H1 (cell line): Measurements from ENCODE around the gene PEAK1. TPM values are rescaled to one million over a fixed set of nuclear protein-coding genes. Genes with fewer than 3 reads are reported as not detected.

Experiments
- POLR2A ChIP-seq, 2 experiments: IDR thresholded peaks; 1 replicate in 1 of 2; 2 replicates in 1 of 2; pipeline ENCODE4 v1.6.1; 2011; ENCODE audit warnings: low read depth in 2 of 2, low read length in 2 of 2, mild to moderate bottlenecking in 2 of 2; ENCODE audit errors: control extremely low read depth in 1 of 2
- SAP30 ChIP-seq: fragments of 300-600 bp; sonication (generic); IDR thresholded peaks from 2 replicates; pipeline ENCODE4 v1.7.1; 2012; ENCODE audit warnings: low read length, moderate library complexity, mild to moderate bottlenecking, inconsistent platforms; ENCODE audit not compliant: insufficient read depth, insufficient replicate concordance
- polyA plus RNA-seq, 7 experiments: library from polyadenylated mRNA; depleted of rRNA in 3 of 7; stranded (reverse) in 5 of 7; unstranded in 2 of 7; fragments of >200 nt in 5 of 7; fragments of 200-250 nt in 2 of 7; gene quantifications; 1 replicate in 5 of 7; 2 replicates in 1 of 7; 4 replicates in 1 of 7; pipeline versions ENCODE4 v1.2.1 to v1.2.3, GENCODE V29; 2011 to 2013; ENCODE audit warnings: missing spikeins in 2 of 7, mixed read lengths in 2 of 7
- total RNA-seq: library from RNA; stranded (reverse); fragmentation: NEBNext Ultra II Directional; extraction: Animal tissue kit (Norgen Biotek cat#: 25700); gene quantifications from 2 replicates; pipeline ENCODE4 v1.2.1, GENCODE V29; 2021

PEAK1 gene
- total and polyA plus RNA-seq, 2 of the 8 experiments (the other 6 are each of a cell fraction or from before 2014, with no cell fraction given) = 8.8 to 44.8 TPM

- no peak for TF ChIP-seq POLR2A (IDR thresholded peaks at IDR 0.05; ENCODE audit: control extremely low read depth in 1 of 2, low read depth in 2 of 2, low read length in 2 of 2)
- TF ChIP-seq SAP30 = no peak
Observed at GRCh38 chr15:77395013-77395774, 24.7 kb downstream of the PEAK1 start (continued).
